SH-SY5Y (cell line): Measurements from ENCODE around the gene GATA6.

Experiments used
- GATA2 ChIP-seq: IDR thresholded peaks from 2 replicates; pipeline ENCODE4 v1.6.1; 2011; ENCODE audit warnings: mild to moderate bottlenecking, low read depth, low read length
- GATA3 ChIP-seq: IDR thresholded peaks from 2 replicates; pipeline ENCODE4 v1.6.1; 2011; ENCODE audit warnings: low read depth, mild to moderate bottlenecking, low read length, moderate library complexity

DNA sequence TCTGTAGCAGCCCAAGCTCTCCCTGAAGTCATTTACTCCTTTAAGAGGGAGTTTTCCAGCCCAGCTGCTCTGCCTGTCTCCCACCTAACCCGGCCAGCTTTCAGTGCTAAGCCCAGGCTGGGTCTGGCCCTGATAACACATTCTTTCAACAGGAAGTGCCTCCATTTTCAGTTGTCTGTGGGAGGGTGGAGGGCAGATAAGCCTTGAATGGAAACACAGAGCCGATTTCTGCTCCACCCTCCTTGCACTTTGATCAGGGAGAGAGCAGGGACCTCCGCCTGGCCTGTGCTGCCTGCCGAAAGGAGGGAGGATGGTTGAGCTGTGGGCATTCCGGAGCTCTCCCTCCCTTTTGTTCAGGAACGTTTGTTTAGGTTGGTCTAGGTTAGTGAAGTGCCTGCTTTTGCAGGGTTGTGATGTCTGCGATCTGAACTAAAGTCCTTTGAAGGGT lies 24.8 kb downstream of the GATA6 start:
- TF ChIP-seq GATA2 (no peak), GATA3 (no peak)
